ENCODE results near the gene HOXA11.

GRCh38 chr7:27148756-27149641 is 36.0 kb downstream of the HOXA11 start:
- TF ChIP-seq, protein P1, sequence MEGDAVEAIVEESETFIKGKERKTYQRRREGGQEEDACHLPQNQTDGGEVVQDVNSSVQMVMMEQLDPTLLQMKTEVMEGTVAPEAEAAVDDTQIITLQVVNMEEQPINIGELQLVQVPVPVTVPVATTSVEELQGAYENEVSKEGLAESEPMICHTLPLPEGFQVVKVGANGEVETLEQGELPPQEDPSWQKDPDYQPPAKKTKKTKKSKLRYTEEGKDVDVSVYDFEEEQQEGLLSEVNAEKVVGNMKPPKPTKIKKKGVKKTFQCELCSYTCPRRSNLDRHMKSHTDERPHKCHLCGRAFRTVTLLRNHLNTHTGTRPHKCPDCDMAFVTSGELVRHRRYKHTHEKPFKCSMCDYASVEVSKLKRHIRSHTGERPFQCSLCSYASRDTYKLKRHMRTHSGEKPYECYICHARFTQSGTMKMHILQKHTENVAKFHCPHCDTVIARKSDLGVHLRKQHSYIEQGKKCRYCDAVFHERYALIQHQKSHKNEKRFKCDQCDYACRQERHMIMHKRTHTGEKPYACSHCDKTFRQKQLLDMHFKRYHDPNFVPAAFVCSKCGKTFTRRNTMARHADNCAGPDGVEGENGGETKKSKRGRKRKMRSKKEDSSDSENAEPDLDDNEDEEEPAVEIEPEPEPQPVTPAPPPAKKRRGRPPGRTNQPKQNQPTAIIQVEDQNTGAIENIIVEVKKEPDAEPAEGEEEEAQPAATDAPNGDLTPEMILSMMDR (IDR thresholded peaks at IDR 0.05), result no peak
- TF ChIP-seq POLR2A (IDR thresholded peaks at IDR 0.05) (no peak), POLR2AphosphoS5 (IDR thresholded peaks at IDR 0.05) (no peak)
